HG03469 (cell line): Measurements from ENCODE around the gene VDR.

Experiments
- ATAC-seq: cut with Tn5 transposase; IDR thresholded peaks from one replicate; pipeline ENCODE4 v1.9.1; 2021; ENCODE audit warnings: mild to moderate bottlenecking, moderate library complexity, moderate number of reproducible peaks; ENCODE audit not compliant: unreplicated experiment

The VDR gene

GRCh38 chr12:47931187-47931586 lies 26.4 kb upstream of the VDR start:
- no peak for ATAC-seq

- no peak for ATAC-seq
Measured at GRCh38 chr12:47930634-47931033, 25.8 kb upstream of the VDR start.

- no peak for ATAC-seq
Measured at GRCh38 chr12:47927346-47927745, 22.6 kb upstream of the VDR start.

- ATAC-seq: no peak
Measured at GRCh38 chr12:47921907-47922306, 17.1 kb upstream of the VDR start.

- ATAC-seq: no peak
Measured at GRCh38 chr12:47920913-47921312, 16.1 kb upstream of the VDR start.

GRCh38 chr12:47913081-47913480 lies 8.3 kb upstream of the VDR start:
- no peak for ATAC-seq

- ATAC-seq: no peak
Measured at GRCh38 chr12:47912556-47912955, 7.8 kb upstream of the VDR start.

GRCh38 chr12:47910981-47911380 lies 6.2 kb upstream of the VDR start:
- ATAC-seq: no peak

GRCh38 chr12:47910486-47910885 lies 5.7 kb upstream of the VDR start:
- ATAC-seq: no peak

GRCh38 chr12:47909839-47910465 lies 5.2 kb upstream of the VDR start:
- no peak for ATAC-seq

GRCh38 chr12:47908738-47909137 lies 3.9 kb upstream of the VDR start:
- ATAC-seq: no peak

GRCh38 chr12:47907851-47908454 lies 3.2 kb upstream of the VDR start:
- no peak for ATAC-seq

- ATAC-seq: no peak
Measured at GRCh38 chr12:47903927-47904712, 674 bp downstream of the VDR start.

- ATAC-seq: no peak
Measured at GRCh38 chr12:47903151-47903611, 1.6 kb downstream of the VDR start.

GRCh38 chr12:47902131-47902639 lies 2.6 kb downstream of the VDR start:
- no peak for ATAC-seq

GRCh38 chr12:47901718-47902093 lies 3.1 kb downstream of the VDR start:
- ATAC-seq: no peak

GRCh38 chr12:47901063-47901717 lies 3.6 kb downstream of the VDR start:
- ATAC-seq: no peak

GRCh38 chr12:47900131-47901062 lies 4.4 kb downstream of the VDR start:
- ATAC-seq: no peak

- ATAC-seq: no peak
Measured at GRCh38 chr12:47899466-47899865, 5.3 kb downstream of the VDR start.

GRCh38 chr12:47896633-47897032 lies 8.2 kb downstream of the VDR start:
- ATAC-seq: no peak
